Ramos (cell line): Measurements from ENCODE around the gene SLC2A4RG.

Experiments
- in situ Hi-C: fragments of 300-500 bp; cut with MboI; formaldehyde crosslinking; loops from one replicate; pipeline ENCODE4 v1.14.3; 2022; ENCODE audit warnings: low sequenced_read_pairs; ENCODE audit not compliant: unreplicated experiment

SLC2A4RG gene

DNA sequence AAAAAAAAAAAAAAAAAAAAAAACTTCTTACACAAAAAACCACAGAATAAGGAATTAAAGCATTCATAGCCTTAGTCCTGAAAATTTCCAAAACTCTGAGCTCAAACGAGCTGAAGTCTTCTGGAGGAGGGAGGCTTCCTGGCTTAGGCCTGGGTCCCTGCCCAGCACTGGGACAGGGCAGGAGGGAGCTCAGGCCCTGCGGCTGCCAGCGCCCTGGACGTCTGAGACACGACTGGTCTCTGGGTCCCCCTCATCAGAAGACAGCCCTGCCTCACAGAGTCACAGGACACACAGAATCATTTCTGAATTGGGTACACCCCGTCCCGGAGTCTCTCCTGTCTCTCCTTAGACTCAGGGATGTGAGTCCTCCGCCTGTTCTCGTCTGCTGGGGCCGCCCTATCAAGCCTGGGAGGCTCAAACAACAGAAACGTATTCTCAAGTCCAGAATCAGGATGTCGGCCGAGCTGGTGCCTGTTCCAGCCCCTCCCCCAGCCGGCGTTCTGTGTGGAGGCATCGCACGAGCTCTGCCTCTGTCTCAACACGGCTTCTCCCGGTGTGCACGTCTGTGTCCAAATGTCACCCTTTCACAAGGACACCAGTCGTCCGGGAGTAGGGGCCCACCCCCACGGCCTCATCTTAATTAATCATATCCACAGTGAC is 52.1 kb downstream of the SLC2A4RG start:
- in situ Hi-C loops: no loop called here

GRCh38 chr20:63792866-63793265 is 53.3 kb downstream of the SLC2A4RG start:
- in situ Hi-C loops: no loop called here
